AG04449 (cell line): ENCODE results near the gene HSD17B11.
"Not testable (repeated sequence)": the region's sequence is repeated elsewhere in the genome, so short reads cannot be mapped to it uniquely, and the experiment has no call there.

ENCODE experiments used
- CTCF ChIA-PET: fragments of 350-600 bp; formaldehyde crosslinking; extraction: SDS; loops from one replicate; lab custom pipeline; 2021; ENCODE audit warnings: antibody characterized with exemption; lab: Yijun Ruan, JAX
- POLR2A ChIA-PET: fragments of 400-600, 350-600 bp; formaldehyde crosslinking; extraction: SDS; loops from one replicate; lab custom pipeline; 2020; ENCODE audit warnings: antibody characterized with exemption, inconsistent platforms; lab: Yijun Ruan, JAX
- DNase-seq: peaks from one replicate; pipeline ENCODE4 v3.0.0-alpha.2; 2010; ENCODE audit warnings: low read depth, low spot score
- H3K4me3 ChIP-seq: 2 replicates; pipeline ENCODE4 v1.5.1; 2011; ENCODE audit warnings: low read depth, mild to moderate bottlenecking, control low read depth, low read length
- TF ChIP-seq, protein P1 (sequence below): IDR thresholded peaks from one replicate; pipeline ENCODE4 v1.5.1; 2011; ENCODE audit warnings: mild to moderate bottlenecking, moderate library complexity, low read length, control low read depth, inconsistent platforms; ENCODE audit not compliant: insufficient read depth; ENCODE audit errors: missing control alignments

Gene HSD17B11

DNA sequence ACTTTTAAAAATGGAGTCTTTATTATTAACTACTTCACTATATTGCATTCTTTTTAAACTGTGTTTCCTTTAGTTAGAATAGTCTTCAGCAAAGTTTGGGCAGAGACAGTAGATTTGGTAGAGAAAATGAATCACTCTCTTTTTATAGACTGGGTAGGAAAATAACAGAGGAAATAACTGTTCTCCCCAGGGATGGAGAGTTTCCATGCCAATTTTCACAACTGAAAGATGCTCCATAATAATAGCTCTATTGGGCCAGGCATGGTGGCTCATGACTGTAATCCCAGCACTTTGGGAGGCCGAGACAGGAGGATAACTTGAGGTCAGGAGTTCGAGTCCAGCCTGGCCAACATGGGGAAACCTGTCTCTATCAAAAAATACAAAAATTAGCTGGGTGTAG is 81.4 kb downstream of the HSD17B11 start:
- POLR2A ChIA-PET: no interaction called here

DNA sequence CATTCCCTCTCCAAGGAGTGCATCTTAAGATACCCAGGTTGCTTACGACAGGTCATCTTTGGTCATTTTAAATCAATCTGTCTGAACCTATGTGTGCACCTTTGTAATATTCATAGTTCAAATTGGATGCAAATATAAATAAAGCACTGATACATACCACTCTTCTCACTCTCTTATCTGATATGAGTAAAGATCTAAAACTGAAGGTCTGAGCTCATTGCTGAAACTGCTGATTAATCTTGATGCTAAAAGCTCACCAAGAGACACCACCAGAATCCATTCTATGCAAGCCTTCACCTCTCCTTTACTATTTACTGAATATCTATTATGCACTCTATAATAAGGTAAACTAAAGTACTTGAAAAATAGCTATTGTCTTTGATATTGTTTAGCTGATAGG is 84.9 kb downstream of the HSD17B11 start:
- CTCF ChIA-PET: no interaction called here
- POLR2A ChIA-PET: no interaction called here

More for the DNA sequence above, 81.4 kb downstream of the HSD17B11 start:
- TF ChIP-seq, protein P1, sequence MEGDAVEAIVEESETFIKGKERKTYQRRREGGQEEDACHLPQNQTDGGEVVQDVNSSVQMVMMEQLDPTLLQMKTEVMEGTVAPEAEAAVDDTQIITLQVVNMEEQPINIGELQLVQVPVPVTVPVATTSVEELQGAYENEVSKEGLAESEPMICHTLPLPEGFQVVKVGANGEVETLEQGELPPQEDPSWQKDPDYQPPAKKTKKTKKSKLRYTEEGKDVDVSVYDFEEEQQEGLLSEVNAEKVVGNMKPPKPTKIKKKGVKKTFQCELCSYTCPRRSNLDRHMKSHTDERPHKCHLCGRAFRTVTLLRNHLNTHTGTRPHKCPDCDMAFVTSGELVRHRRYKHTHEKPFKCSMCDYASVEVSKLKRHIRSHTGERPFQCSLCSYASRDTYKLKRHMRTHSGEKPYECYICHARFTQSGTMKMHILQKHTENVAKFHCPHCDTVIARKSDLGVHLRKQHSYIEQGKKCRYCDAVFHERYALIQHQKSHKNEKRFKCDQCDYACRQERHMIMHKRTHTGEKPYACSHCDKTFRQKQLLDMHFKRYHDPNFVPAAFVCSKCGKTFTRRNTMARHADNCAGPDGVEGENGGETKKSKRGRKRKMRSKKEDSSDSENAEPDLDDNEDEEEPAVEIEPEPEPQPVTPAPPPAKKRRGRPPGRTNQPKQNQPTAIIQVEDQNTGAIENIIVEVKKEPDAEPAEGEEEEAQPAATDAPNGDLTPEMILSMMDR: no peak
- DNase-seq: no peak
- CTCF ChIA-PET: no interaction called here
- no peak overlapping the region for H3K4me3 ChIP-seq

DNA sequence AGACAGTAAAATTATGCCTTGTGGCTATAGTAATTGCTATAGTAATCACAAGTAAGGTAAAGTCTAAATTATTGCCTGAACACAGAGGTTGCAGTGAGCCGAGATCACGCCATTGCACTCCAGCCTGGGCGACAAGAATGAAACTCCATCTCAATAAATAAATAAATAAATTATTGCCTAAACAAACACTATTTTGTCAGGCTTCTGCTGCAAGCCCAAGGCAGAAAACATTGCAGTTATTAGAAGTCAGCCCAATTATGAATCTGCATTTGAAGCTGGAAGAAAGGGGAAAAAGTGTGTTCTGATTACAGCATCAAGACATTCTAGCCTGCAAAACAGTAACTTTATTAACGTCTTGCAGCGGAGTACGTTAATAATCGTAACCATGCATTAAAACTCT is 85.4 kb downstream of the HSD17B11 start:
- no peak overlapping the region for H3K4me3 ChIP-seq
- ChIA-PET POLR2A (no interaction called here), CTCF (no interaction called here)
- TF ChIP-seq, protein P1: no peak
- no peak for DNase-seq

More for the DNA sequence above, 84.9 kb downstream of the HSD17B11 start:
- no peak for DNase-seq
- H3K4me3 ChIP-seq: no peak overlapping the region
- TF ChIP-seq, protein P1: no peak

DNA sequence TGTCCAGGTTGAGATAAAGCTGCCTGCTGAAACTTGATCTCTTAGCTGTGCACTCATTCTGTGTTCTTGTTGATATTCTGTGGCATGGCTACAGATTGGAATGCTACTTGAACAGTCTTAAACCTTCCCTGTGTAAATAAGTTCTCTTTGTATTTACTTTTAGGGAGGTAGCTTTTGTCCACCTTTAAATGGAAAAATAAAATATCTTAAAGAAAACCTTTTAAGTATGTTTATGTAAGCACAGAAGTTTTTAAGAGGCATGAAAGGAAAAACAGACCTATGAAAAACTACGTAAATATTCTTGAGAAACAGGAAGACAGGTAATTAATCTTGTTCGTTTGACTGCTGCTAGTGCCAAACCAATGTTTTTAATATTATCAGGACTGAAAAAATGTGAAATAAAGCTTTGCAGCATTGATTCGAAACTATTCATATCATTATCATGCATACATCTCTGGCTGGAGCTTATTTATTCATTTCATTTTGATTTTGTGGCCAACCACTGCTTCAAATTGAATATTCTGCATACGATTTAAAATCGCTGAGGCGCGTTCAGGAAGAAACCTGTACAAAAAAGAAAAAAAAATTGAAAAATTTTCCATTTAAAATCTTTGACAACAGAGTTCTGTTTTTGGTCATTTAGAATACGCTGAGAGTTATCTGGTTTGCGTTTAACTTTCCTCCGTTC is 86.1 kb downstream of the HSD17B11 start:
- TF ChIP-seq, protein P1: no peak
- ChIA-PET CTCF (no interaction called here), POLR2A (no interaction called here)
- H3K4me3 ChIP-seq: no peak overlapping the region
- no peak for DNase-seq

DNA sequence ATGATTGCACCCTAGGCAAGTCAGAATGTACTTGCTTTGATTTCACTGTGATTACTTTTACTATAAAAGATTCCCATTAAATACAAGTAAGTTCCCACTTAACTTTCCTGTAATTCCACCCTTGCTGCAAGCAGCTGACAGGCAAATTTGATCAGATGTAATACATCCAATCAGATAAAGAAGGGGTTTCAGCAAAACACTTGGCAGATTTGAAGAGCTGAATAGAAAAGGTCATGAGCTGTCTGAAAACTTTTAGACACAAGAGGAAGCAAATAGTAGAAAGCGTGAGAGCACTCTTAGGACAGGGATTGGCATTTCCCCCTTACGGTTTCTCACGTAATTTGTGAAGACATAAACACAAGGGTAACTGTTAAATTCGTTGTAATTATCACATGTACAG is 91.1 kb downstream of the HSD17B11 start:
- ChIA-PET CTCF (no interaction called here), POLR2A (no interaction called here)
- no peak for DNase-seq
- TF ChIP-seq, protein P1: no peak
- no peak overlapping the region for H3K4me3 ChIP-seq

DNA sequence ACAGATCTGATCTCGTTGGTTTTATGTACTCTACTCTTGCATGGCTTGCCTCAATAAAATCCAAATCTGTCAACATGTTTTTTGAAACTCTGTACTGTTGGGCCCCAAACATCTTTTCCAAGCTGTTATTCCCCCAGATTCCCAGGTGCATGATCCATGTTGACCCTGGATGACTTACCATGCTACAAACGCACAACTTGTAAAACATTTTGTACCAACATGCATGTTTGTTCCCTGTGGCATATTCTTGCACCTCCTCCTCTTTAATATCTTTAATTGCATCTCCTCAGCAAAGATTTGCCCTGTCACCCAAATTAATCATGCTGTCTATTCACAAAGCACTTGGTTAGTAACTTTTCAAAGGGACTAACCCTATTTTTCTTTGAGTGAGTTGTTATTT is 92.6 kb downstream of the HSD17B11 start:
- TF ChIP-seq, protein P1: no peak
- no peak overlapping the region for H3K4me3 ChIP-seq
- DNase-seq: no peak
- ChIA-PET CTCF (no interaction called here), POLR2A (no interaction called here)

DNA sequence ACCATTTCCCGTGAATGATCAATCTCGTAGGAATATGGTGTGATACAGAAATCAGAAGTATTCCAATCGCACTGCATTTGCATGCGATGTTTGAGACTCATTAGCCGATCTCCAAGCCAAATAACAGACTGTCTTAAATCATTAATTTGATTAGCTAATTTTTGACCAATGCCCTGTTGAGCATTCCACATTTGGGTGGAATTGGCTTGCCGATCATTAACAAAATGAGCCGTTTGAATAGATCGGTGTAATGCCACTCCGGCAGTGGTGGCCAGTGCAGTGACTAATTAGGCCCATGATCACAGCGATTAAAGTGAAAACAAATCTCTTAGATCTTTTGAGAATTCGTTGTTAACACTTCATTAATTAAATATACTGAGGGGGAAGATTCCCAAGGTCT is 96.1 kb downstream of the HSD17B11 start:
- DNase-seq, H3K4me3 ChIP-seq, CTCF ChIA-PET, POLR2A ChIA-PET: not testable (repeated sequence)

DNA sequence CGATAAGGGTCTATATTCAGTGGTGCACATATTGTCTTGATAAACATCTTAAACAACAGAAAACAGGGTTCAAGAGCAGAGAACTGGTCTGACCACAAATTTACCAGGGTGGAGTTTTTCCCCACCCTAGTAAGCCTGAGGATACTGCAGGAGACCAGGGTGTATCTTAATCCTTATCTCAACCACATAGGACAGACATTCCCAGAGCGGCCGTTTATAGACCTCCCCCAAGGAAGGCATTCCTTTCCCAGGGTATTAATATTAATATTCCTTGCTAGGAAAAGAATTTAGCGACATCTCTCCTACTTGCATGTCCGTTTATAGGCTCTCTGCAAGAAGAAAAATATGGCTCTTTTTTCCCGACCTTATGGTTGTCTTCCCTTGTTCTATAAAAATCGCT is 97.1 kb downstream of the HSD17B11 start:
- H3K4me3 ChIP-seq, POLR2A ChIA-PET, DNase-seq, CTCF ChIA-PET: not testable (repeated sequence)
